ENCODE results near the gene LOX. TPM values are rescaled to one million over a fixed set of nuclear protein-coding genes. Genes with fewer than 3 reads are reported as not detected.

LOX gene
- total RNA-seq, 2 experiments from 2014 or later: not detected

GRCh38 chr5:122064992-122065391, 13.1 kb downstream of the LOX start:
- Mint-ChIP-seq H3K27me3 (ENCODE audit: low read depth) (no peaks in the 10 kb centered on the region), H3K4me1 (ENCODE audit: low read depth) (no peaks in the 10 kb centered on the region), H3K4me3 (no peak overlapping the region), H3K9me3 (ENCODE audit: insufficient read depth) (no peaks in the 10 kb centered on the region), H3K36me3 (ENCODE audit: low read depth) (no peaks in the 10 kb centered on the region), H3K27ac (no peak overlapping the region)
- ChIA-PET CTCF (interaction anchor here (0.7 to 1.3 kb wide), 2 partner anchors 12 to 42 kb away, joined by 3 read pairs; no protein-coding TSS in a partner anchor), POLR2A (interaction anchor here (0.5 kb wide), 1 partner anchor 10 kb away, joined by 5 read pairs; no protein-coding TSS in a partner anchor)
- no peak for DNase-seq
- no peak for ATAC-seq

- CTCF ChIA-PET: interaction anchor here (0.9 kb wide), 1 partner anchor 14 kb away, joined by 3 read pairs; no protein-coding TSS in a partner anchor
- POLR2A ChIA-PET: no interaction called here
- Mint-ChIP-seq H3K4me1 (ENCODE audit: low read depth) (no peaks in the 10 kb centered on the region), H3K27me3 (ENCODE audit: low read depth) (no peaks in the 10 kb centered on the region), H3K36me3 (ENCODE audit: low read depth) (no peaks in the 10 kb centered on the region), H3K9me3 (ENCODE audit: insufficient read depth) (no peaks in the 10 kb centered on the region), H3K27ac (no peak overlapping the region), H3K4me3 (no peak overlapping the region)
- no peak for DNase-seq
- ATAC-seq: no peak
Observed at GRCh38 chr5:122063836-122064235, 14.2 kb downstream of the LOX start.

- H3K4me3 Mint-ChIP-seq: no peak overlapping the region
- DNase-seq: no peak
- no peak overlapping the region for H3K27ac Mint-ChIP-seq
- ChIA-PET POLR2A (no interaction called here), CTCF (no interaction called here)
- no peaks in the 10 kb centered on the region for H3K36me3 Mint-ChIP-seq (ENCODE audit: low read depth)
- no peaks in the 10 kb centered on the region for H3K9me3 Mint-ChIP-seq (ENCODE audit: insufficient read depth)
- no peak for ATAC-seq
- no peaks in the 10 kb centered on the region for H3K27me3 Mint-ChIP-seq (ENCODE audit: low read depth)
- no peaks in the 10 kb centered on the region for H3K4me1 Mint-ChIP-seq (ENCODE audit: low read depth)
Observed at GRCh38 chr5:122062205-122062604, 15.9 kb downstream of the LOX start.

GRCh38 chr5:122056913-122057312, 21.1 kb downstream of the LOX start:
- Mint-ChIP-seq H3K27ac (no peak overlapping the region), H3K4me3 (no peak overlapping the region), H3K36me3 (ENCODE audit: low read depth) (no peaks in the 10 kb centered on the region), H3K4me1 (ENCODE audit: low read depth) (no peaks in the 10 kb centered on the region), H3K27me3 (ENCODE audit: low read depth) (no peaks in the 10 kb centered on the region), H3K9me3 (ENCODE audit: insufficient read depth) (no peaks in the 10 kb centered on the region)
- no peak for ATAC-seq
- no peak for DNase-seq
- ChIA-PET POLR2A (no interaction called here), CTCF (interaction anchor here (1.7 kb wide), 1 partner anchor 19 kb away, joined by 7 read pairs; no protein-coding TSS in a partner anchor)

DNA sequence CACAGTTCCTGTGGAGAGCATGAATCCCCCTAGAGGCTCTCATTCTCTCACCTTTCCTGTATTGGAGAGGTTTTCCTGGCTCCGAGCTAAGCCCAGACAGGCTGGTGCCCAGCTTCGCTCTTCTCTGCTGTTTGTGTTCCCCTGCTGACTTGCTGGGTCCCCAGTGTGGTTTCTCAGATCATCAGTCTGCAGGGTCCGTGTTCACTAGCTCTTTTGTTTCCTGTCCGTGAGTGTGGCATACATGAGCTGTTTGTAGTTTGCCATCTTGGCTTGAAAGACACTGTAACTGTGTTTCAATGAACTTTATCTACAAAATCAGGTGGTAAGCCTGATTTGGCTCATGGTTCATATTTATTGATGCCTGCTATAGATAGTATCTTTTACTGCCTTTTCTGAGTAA, 23.8 kb downstream of the LOX start:
- ATAC-seq (no peak), DNase-seq (no peak)
- ChIA-PET CTCF (interaction anchor here (1.5 kb wide), 1 partner anchor 23 kb away, joined by 3 read pairs; the partner anchor contains the start of gene LOX), POLR2A (interaction anchor here (1.3 kb wide), 1 partner anchor 92 kb away, joined by 3 read pairs; the partner anchor contains the start of gene SRFBP1)
- H3K4me1 Mint-ChIP-seq (ENCODE audit: low read depth): no peaks in the 10 kb centered on the region
- H3K9me3 Mint-ChIP-seq (ENCODE audit: insufficient read depth): no peaks in the 10 kb centered on the region
- H3K27ac Mint-ChIP-seq: peak overlapping the region; percentile 37
- H3K36me3 Mint-ChIP-seq (ENCODE audit: low read depth): no peaks in the 10 kb centered on the region
- H3K4me3 Mint-ChIP-seq: no peak overlapping the region
- H3K27me3 Mint-ChIP-seq (ENCODE audit: low read depth): no peaks in the 10 kb centered on the region

DNA sequence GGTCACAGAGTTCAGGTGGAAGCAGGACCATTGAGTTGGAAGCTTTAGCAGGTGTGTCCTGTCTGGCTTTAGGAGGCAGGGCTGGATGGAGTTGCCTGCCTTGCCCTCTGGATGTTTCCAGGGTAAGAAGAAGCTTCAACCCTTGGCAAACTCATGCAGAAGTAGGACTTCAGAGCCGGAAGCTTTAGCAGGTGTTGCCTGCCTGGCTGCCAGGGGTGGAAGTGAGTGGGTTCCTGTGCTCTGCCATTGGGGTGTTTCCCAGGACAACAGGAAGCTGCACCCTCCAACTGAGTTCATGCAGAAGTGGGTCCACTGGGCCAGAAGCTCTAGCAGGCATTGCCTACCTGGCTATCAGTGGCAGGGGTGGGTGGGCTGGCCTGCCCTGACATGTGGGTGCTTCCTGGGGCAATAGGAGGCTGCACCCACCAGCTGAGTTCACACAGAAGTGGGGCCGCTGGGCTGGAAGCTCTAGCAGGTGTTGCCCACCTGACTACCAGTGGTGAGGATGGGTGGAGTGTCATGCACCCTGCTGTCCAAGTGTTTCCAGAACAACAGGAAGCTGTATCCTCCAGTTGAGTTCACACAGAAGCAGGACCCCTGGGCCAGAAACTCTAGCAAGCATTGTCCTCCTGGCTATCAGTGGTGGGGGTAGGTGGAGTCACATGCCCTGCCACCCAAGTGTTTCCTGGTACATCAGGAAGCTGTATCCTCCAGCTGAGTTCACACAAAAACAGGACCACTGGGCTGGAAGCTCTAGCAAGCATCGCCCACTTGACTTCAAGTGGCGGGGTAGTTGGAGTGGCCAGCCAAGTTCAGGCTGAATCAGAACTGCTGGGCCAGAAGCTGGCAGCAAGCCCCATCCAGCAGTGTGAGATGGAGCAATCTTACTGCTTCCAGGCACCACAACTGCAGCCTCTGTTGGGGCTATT, 24.6 kb downstream of the LOX start:
- H3K27me3 Mint-ChIP-seq (ENCODE audit: low read depth): no peaks in the 10 kb centered on the region
- DNase-seq (no peak), ATAC-seq (no peak)
- no peaks in the 10 kb centered on the region for H3K4me1 Mint-ChIP-seq (ENCODE audit: low read depth)
- no peak overlapping the region for H3K27ac Mint-ChIP-seq
- no peaks in the 10 kb centered on the region for H3K36me3 Mint-ChIP-seq (ENCODE audit: low read depth)
- H3K4me3 Mint-ChIP-seq: no peak overlapping the region
- H3K9me3 Mint-ChIP-seq (ENCODE audit: insufficient read depth): no peaks in the 10 kb centered on the region
- ChIA-PET POLR2A (interaction anchor here (1.3 kb wide), 1 partner anchor 91 kb away, joined by 3 read pairs; the partner anchor contains the start of gene SRFBP1), CTCF (no interaction called here)

GRCh38 chr5:122051569-122051968, 26.5 kb downstream of the LOX start:
- Mint-ChIP-seq H3K27me3 (ENCODE audit: low read depth) (no peaks in the 10 kb centered on the region), H3K4me1 (ENCODE audit: low read depth) (no peaks in the 10 kb centered on the region), H3K27ac (no peak overlapping the region), H3K36me3 (ENCODE audit: low read depth) (no peaks in the 10 kb centered on the region), H3K9me3 (ENCODE audit: insufficient read depth) (no peaks in the 10 kb centered on the region), H3K4me3 (no peak overlapping the region)
- no peak for ATAC-seq
- DNase-seq: no peak
- ChIA-PET POLR2A (no interaction called here), CTCF (no interaction called here)

DNA sequence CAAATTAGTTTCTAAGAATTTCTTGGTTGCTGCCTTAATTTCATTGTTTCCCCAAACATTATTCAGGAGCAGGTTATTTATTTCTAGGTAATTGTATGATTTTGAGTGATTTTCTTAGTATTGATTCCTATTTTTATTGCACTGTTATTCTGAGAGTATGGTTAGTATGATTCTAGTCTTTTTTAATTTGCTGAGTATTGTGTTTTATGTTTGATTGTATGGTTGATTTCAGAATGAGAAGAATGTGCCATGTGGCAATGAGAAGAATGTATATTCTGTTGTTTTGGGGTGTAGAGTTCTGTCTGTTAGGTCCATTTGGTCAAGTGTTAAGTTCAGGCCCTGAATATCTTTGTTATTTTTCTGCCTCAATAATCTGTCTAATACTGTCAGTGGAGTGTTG, 27.1 kb downstream of the LOX start:
- H3K27me3 Mint-ChIP-seq (ENCODE audit: low read depth): no peaks in the 10 kb centered on the region
- no peak for DNase-seq

GRCh38 chr5:122040636-122041302, 37.3 kb downstream of the LOX start:
- H3K27me3 Mint-ChIP-seq (ENCODE audit: low read depth): no peaks in the 10 kb centered on the region
- ChIA-PET POLR2A (no interaction called here), CTCF (no interaction called here)
- H3K4me3 Mint-ChIP-seq: no peak overlapping the region
- H3K36me3 Mint-ChIP-seq (ENCODE audit: low read depth): no peaks in the 10 kb centered on the region
- H3K27ac Mint-ChIP-seq: no peak overlapping the region
- peaks cover 5% of the 10 kb centered on the region for H3K9me3 Mint-ChIP-seq (ENCODE audit: insufficient read depth)
- ATAC-seq (no peak), DNase-seq (no peak)
- no peaks in the 10 kb centered on the region for H3K4me1 Mint-ChIP-seq (ENCODE audit: low read depth)

More for the DNA sequence above, 27.1 kb downstream of the LOX start:
- ChIA-PET CTCF (no interaction called here), POLR2A (no interaction called here)
- Mint-ChIP-seq H3K4me3 (no peak overlapping the region), H3K36me3 (ENCODE audit: low read depth) (no peaks in the 10 kb centered on the region), H3K4me1 (ENCODE audit: low read depth) (no peaks in the 10 kb centered on the region), H3K9me3 (ENCODE audit: insufficient read depth) (no peaks in the 10 kb centered on the region), H3K27ac (no peak overlapping the region)
- no peak for ATAC-seq

- H3K27ac Mint-ChIP-seq: no peak overlapping the region
- ATAC-seq (no peak), DNase-seq (no peak)
- H3K27me3 Mint-ChIP-seq (ENCODE audit: low read depth): no peaks in the 10 kb centered on the region
- no peaks in the 10 kb centered on the region for H3K4me1 Mint-ChIP-seq (ENCODE audit: low read depth)
- H3K4me3 Mint-ChIP-seq: no peak overlapping the region
- ChIA-PET POLR2A (no interaction called here), CTCF (no interaction called here)
- H3K36me3 Mint-ChIP-seq (ENCODE audit: low read depth): no peaks in the 10 kb centered on the region
- H3K9me3 Mint-ChIP-seq (ENCODE audit: insufficient read depth): no peaks in the 10 kb centered on the region
Observed at GRCh38 chr5:122036326-122036725, 41.7 kb downstream of the LOX start.

DNA sequence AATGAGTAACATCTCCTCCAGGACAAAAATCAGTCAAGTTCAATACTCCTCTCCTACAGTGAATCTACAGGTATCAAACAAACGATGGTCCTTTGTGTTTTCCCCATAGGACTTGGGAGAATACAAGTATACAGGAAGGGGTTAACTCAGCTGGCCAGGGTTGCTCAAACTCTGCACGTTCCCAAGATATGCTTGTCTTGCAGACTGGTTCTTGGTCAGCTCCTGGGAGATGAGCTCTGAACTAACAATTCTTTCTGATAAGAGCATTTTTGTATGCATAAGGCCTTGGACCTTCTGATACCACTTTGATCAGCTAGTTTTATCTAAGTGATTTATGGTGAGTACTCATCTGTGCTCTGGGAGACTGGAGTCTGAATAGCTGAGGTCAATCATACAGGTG, 42.1 kb downstream of the LOX start:
- DNase-seq (no peak), ATAC-seq (no peak)
- CTCF ChIA-PET: no interaction called here
- no peaks in the 10 kb centered on the region for H3K9me3 Mint-ChIP-seq (ENCODE audit: insufficient read depth)
- H3K27me3 Mint-ChIP-seq (ENCODE audit: low read depth): no peaks in the 10 kb centered on the region
- H3K36me3 Mint-ChIP-seq (ENCODE audit: low read depth): no peaks in the 10 kb centered on the region
- no peaks in the 10 kb centered on the region for H3K4me1 Mint-ChIP-seq (ENCODE audit: low read depth)
- no peak overlapping the region for H3K4me3 Mint-ChIP-seq
- no peak overlapping the region for H3K27ac Mint-ChIP-seq
- POLR2A ChIA-PET: no interaction called here

DNA sequence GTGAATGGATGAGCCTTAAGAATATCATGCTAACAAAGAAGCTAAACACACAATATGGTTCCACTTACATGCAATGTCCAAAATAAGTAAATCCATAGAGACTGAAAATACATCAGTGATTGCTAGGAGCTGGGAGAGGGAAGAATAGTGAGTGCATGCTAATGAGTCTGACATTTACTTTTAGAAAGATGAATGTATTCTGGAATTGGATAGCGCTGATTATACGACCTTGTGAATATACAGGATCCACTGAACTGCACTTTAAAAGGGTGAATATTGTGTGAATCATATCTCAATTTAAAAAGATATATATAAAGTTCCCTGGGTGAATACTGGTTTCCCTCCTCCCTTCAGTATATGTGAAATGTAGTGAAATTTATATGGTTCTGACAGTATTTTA, 46.2 kb downstream of the LOX start:
- POLR2A ChIA-PET: no interaction called here
- Mint-ChIP-seq H3K4me3 (no peak overlapping the region), H3K9me3 (ENCODE audit: insufficient read depth) (no peaks in the 10 kb centered on the region), H3K27me3 (ENCODE audit: low read depth) (no peaks in the 10 kb centered on the region), H3K4me1 (ENCODE audit: low read depth) (no peaks in the 10 kb centered on the region), H3K36me3 (ENCODE audit: low read depth) (peaks cover 5% of the 10 kb centered on the region), H3K27ac (no peak overlapping the region)
- DNase-seq (no peak), ATAC-seq (no peak)
- CTCF ChIA-PET: no interaction called here

Measured in activated CD8-positive, alpha-beta T cell treated with anti-CD3 and anti-CD28 coated beads, Interleukin-2, amount 10 ng/mL, durations not matched to agents 7 days and 5 days (primary cell).